B cell (primary cell): ENCODE results near the gene CNOT6. TPM values are rescaled to one million over a fixed set of nuclear protein-coding genes. Genes with fewer than 3 reads are reported as not detected.

ENCODE experiments used
- ATAC-seq: fragments of 200-7000 bp; cut with Tn5 transposase; one replicate; pipeline ENCODE4 v1.10.0; 2021; ENCODE audit warnings: low read depth, mild to moderate bottlenecking, moderate number of reproducible peaks, moderate library complexity
- CTCF ChIA-PET: fragments of 350-600 bp; sonication (Branson Sonifier 250); formaldehyde crosslinking; loops from one replicate; lab custom pipeline; 2021; ENCODE audit warnings: antibody characterized with exemption, inconsistent platforms; lab: Charles Lee
- POLR2A ChIA-PET: fragments of 350-600 bp; sonication (Branson Sonifier 250); formaldehyde crosslinking; loops from one replicate; lab custom pipeline; 2021; ENCODE audit warnings: antibody characterized with exemption; lab: Charles Lee
- DNase-seq: peaks from one replicate; pipeline ENCODE4 v3.0.0; 2013
- H2AFZ ChIP-seq: 2 replicates; pipeline ENCODE4 v1.6.1; 2012; ENCODE audit warnings: mild to moderate bottlenecking, low read depth, low read length; ENCODE audit not compliant: insufficient read depth, poor library complexity, severe bottlenecking
- H3K27ac ChIP-seq, 2 donors: 1 replicate in 1 of 2; 2 replicates in 1 of 2; pipeline ENCODE4 v1.5.1; 2012 to 2013; ENCODE audit warnings: low read length in 2 of 2, mild to moderate bottlenecking in 2 of 2, moderate library complexity in 1 of 2
- H3K27me3 ChIP-seq, 4 experiments: fragments of 200-600 bp in 1 of 4; sonication (generic) in 1 of 4; replicated peaks in 1 of 4; 1 replicate in 2 of 4; 2 replicates in 2 of 4; pipeline versions ENCODE4 v1.6.1 to v1.7.0; 2013 to 2016; ENCODE audit warnings: low read length in 3 of 4, mild to moderate bottlenecking in 2 of 4, mixed read lengths in 1 of 4, moderate library complexity in 1 of 4; ENCODE audit not compliant: insufficient read depth in 4 of 4, control insufficient read depth in 3 of 4; ENCODE audit errors: control extremely low read depth in 1 of 4
- H3K36me3 ChIP-seq, 2 experiments: replicated peaks in 1 of 2; 1 replicate in 1 of 2; 2 replicates in 1 of 2; pipeline versions ENCODE4 v1.6.1 to v1.7.1; 2013; ENCODE audit warnings: low read length in 1 of 2; ENCODE audit not compliant: insufficient read depth in 2 of 2, control insufficient read depth in 1 of 2; ENCODE audit errors: control extremely low read depth in 1 of 2, extremely low read depth in 1 of 2
- H3K4me1 ChIP-seq, 2 donors: fragments of 200-600 bp in 1 of 2; sonication (generic) in 1 of 2; 1 replicate in 1 of 2; 2 replicates in 1 of 2; pipeline versions ENCODE4 v1.5.1 to v1.6.1; 2013 to 2017; ENCODE audit warnings: low read length in 2 of 2; ENCODE audit not compliant: control insufficient read depth in 2 of 2, insufficient read depth in 2 of 2
- H3K4me2 ChIP-seq: replicated peaks from 2 replicates; pipeline ENCODE3; 2012; ENCODE audit warnings: mild to moderate bottlenecking, low read depth, low read length; ENCODE audit not compliant: poor library complexity, severe bottlenecking
- H3K4me3 ChIP-seq, 5 experiments: fragments of 200-600 bp in 1 of 5; sonication (generic) in 1 of 5; 1 replicate in 3 of 5; 2 replicates in 2 of 5; pipeline versions ENCODE4 v1.5.1 to v1.7.0; 2011 to 2016; ENCODE audit warnings: low read length in 4 of 5, mild to moderate bottlenecking in 4 of 5, low read depth in 2 of 5, control low read depth in 1 of 5, moderate library complexity in 1 of 5; ENCODE audit not compliant: insufficient read depth in 1 of 5; ENCODE audit errors: control extremely low read depth in 1 of 5, extremely low read depth in 1 of 5
- H3K79me2 ChIP-seq: fragments of 200-600 bp; sonication (generic); one replicate; pipeline ENCODE4 v1.6.0; 2016; ENCODE audit warnings: low read length; ENCODE audit not compliant: control insufficient read depth, insufficient read depth
- H3K9ac ChIP-seq: fragments of 200-600 bp; sonication (generic); 2 replicates; pipeline ENCODE4 v1.6.1; 2017; ENCODE audit warnings: mild to moderate bottlenecking, low read length, moderate library complexity
- H3K9me3 ChIP-seq, 3 donors: one replicate each; pipeline versions ENCODE4 v1.6.1 to v1.7.1; 2013; ENCODE audit warnings: low read length in 2 of 3; ENCODE audit not compliant: control insufficient read depth in 2 of 3, insufficient read depth in 1 of 3; ENCODE audit errors: control extremely low read depth in 1 of 3
- H4K20me1 ChIP-seq: 2 replicates; pipeline ENCODE4 v1.6.0; 2012; ENCODE audit warnings: mild to moderate bottlenecking, low read length; ENCODE audit not compliant: insufficient read depth, control insufficient read depth, poor library complexity, severe bottlenecking
- H3K27ac Mint-ChIP-seq: one replicate; pipeline ENCODE4 v1.8.0; 2021; ENCODE audit warnings: mixed read lengths
- H3K27me3 Mint-ChIP-seq: one replicate; pipeline ENCODE4 v1.8.0; 2021; ENCODE audit warnings: mixed read lengths
- H3K4me1 Mint-ChIP-seq: one replicate; pipeline ENCODE4 v1.8.0; 2021; ENCODE audit warnings: mixed read lengths
- H3K4me3 Mint-ChIP-seq: one replicate; pipeline ENCODE4 v1.8.0; 2021; ENCODE audit warnings: mixed read lengths
- H3K9me3 Mint-ChIP-seq: one replicate; pipeline ENCODE4 v1.8.0; 2022; ENCODE audit warnings: mixed read lengths; ENCODE audit not compliant: insufficient read depth
- CTCF ChIP-seq: fragments of 200-600 bp; IDR thresholded peaks from one replicate; pipeline ENCODE4 v1.8.0; 2022; ENCODE audit warnings: antibody characterized with exemption, mild to moderate bottlenecking
- EZH2 ChIP-seq: IDR thresholded peaks from 2 replicates; pipeline ENCODE4 v1.6.1; 2012; ENCODE audit warnings: borderline replicate concordance, low read depth, mild to moderate bottlenecking, moderate library complexity, low read length; ENCODE audit not compliant: insufficient read depth, poor library complexity, severe bottlenecking
- WGBS: methylation state at CpG from one replicate; pipeline ENCODE4 v1.1.5; 2013; ENCODE audit warnings: missing lambda C conversion rate; ENCODE audit not compliant: insufficient coverage; 5-methylcytosine and 5-hydroxymethylcytosine counted together
- intact Hi-C: fragments of 100-400 bp; cut with micrococcal nuclease; formaldehyde crosslinking; loops from one replicate; pipeline ENCODE4 v1.10.0; 2022
- polyA plus RNA-seq: library from polyadenylated mRNA; depleted of rRNA; stranded (reverse); fragments of >200 nt; gene quantifications from 2 replicates; pipeline ENCODE4 v1.2.3, GENCODE V29; 2012
- total RNA-seq, 2 donors: library from RNA; stranded (reverse); fragments of 120-200 nt in 1 of 2; gene quantifications; 1 replicate in 1 of 2; 2 replicates in 1 of 2; pipeline versions ENCODE4 v1.2.3 to v1.2.4, GENCODE V29; 2013 to 2022

CNOT6 gene
- total and polyA plus RNA-seq, 2 donors (not counting 1 experiment from before 2014, with no cell fraction given): 4.3 to 31.1 TPM

- Mint-ChIP-seq H3K27me3 (no peaks in the 10 kb centered on the region), H3K4me1 (no peaks in the 10 kb centered on the region), H3K27ac (no peak overlapping the region), H3K4me3 (no peak overlapping the region), H3K9me3 (no peaks in the 10 kb centered on the region)
- Histone ChIP-seq H3K79me2 (no peaks in the 10 kb centered on the region), H4K20me1 (no peaks in the 10 kb centered on the region), H3K27me3 (no peaks in the 10 kb centered on the region), H3K36me3 (peaks cover 26 to 72% of the 10 kb centered on the region in 2 experiments), H3K4me3 (no peak overlapping the region), H3K4me1 (no peaks in the 10 kb centered on the region), H3K9me3 (no peaks in the 10 kb centered on the region), H3K27ac (no peak overlapping the region), H3K9ac (no peak overlapping the region), H2AFZ (no peak overlapping the region), H3K4me2 (no peak overlapping the region)
- no peak for TF ChIP-seq EZH2
- TF ChIP-seq CTCF: no peak
- ATAC-seq (no peak), DNase-seq (no peak)
- intact Hi-C loops: no loop called here
- WGBS: 83% methylated on average over 6 of the region's 8 CpGs
- ChIA-PET CTCF (no interaction called here), POLR2A (no interaction called here)
These were observed 74.7 kb downstream of the CNOT6 start for GRCh38 chr5:180568914-180569313.

DNA sequence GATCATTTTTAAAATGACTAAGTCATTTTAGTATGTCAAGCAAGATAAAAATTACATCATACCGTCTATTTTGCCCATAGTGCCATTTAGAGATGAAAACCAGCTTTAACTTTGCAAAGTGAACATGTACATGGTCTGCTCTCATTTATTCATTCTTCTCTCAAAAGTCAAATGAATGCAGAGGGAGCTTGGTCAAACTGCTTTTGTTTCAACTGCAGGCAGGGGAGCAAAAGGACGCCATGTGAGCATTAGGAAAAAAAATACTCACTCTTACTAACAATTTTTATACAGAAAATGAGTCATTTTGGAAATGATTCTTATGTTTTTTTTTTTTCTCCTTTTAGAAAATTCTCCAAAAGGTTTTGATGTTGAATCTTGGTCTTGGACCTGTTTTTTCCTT lies 81.4 kb downstream of the CNOT6 start:
- H3K4me3 ChIP-seq: no peak overlapping the region
- POLR2A ChIA-PET: no interaction called here

More for the DNA sequence above, 81.4 kb downstream of the CNOT6 start:
- no peaks in the 10 kb centered on the region for H4K20me1 ChIP-seq
- Mint-ChIP-seq H3K27me3 (no peaks in the 10 kb centered on the region), H3K4me3 (no peak overlapping the region), H3K9me3 (no peaks in the 10 kb centered on the region), H3K27ac (no peak overlapping the region), H3K4me1 (no peaks in the 10 kb centered on the region)
- H3K27me3 ChIP-seq: no peaks in the 10 kb centered on the region
- ATAC-seq (no peak), DNase-seq (no peak)
- WGBS: no CpG with 5 or more reads among the region's 2 CpGs
- TF ChIP-seq CTCF (no peak), EZH2 (no peak)
- no peak overlapping the region for H2AFZ ChIP-seq
- CTCF ChIA-PET: no interaction called here
- no peak overlapping the region for H3K4me2 ChIP-seq
- intact Hi-C loops: no loop called here
- H3K27ac ChIP-seq: no peak overlapping the region
- H3K9ac ChIP-seq: no peak overlapping the region
- H3K36me3 ChIP-seq: peaks cover 24 to 48% of the 10 kb centered on the region in 2 experiments
- peaks cover 0 to 6% (median 0%) of the 10 kb centered on the region in 3 donors for H3K9me3 ChIP-seq
- no peaks in the 10 kb centered on the region for H3K4me1 ChIP-seq
- H3K79me2 ChIP-seq: no peaks in the 10 kb centered on the region
